DMS53 (cell line): ENCODE data around the gene MERTK.
"Not testable (repeated sequence)": the region's sequence is repeated elsewhere in the genome, so short reads cannot be mapped to it uniquely, and the experiment has no call there.

Experiments
- DNase-seq: peaks from one replicate; lab custom pipeline; 2025; lab: John Stamatoyannopoulos, UW

MERTK gene

GRCh38 chr2:111945444-111946293 lies 47.3 kb downstream of the MERTK start:
- DNase-seq: no peak

GRCh38 chr2:111946294-111947114 lies 48.1 kb downstream of the MERTK start:
- peak; percentile 94 for DNase-seq

GRCh38 chr2:111947219-111947618 lies 48.8 kb downstream of the MERTK start:
- DNase-seq: no peak

DNA sequence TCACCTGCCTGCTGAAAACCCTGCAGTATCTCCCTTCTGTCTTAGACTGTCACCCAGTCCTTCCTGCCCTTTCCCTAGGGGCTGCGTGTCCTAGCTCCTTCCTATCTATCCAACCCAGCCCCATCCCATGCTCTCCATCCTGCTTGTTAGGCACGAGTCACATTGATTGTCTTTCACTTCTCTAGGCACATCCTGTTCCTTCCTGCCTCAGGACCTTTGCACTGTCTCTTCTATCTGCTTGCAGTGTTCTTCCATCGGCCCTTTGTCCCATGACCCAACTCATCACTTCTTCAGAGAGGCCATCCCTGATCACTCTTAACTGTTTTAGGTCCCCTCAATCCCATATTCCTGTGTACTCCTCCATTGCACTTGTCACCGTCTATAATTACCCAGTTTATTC lies 50.4 kb downstream of the MERTK start:
- DNase-seq: no peak

- no peak for DNase-seq
Measured at GRCh38 chr2:111950236-111950635, 51.8 kb downstream of the MERTK start.

DNA sequence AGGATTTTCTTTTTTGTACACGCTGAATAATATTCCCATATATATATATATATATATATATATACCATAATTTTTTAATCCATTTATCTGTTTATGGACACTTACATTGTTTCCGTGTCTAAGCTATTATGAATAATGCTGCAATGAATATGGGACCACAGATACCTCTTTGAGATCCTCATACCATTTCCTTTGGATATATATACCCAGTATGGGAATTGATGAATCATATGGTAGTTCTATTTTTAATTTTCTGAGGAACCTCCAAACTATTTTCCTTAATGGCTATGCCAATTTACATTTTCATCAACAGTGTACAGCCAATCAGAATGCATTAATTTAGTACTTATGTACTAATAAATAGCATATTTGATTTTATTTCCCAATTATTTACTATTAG lies 53.1 kb downstream of the MERTK start:
- DNase-seq: no peak

GRCh38 chr2:111952871-111953452 lies 54.6 kb downstream of the MERTK start:
- DNase-seq: no peak

- no peak for DNase-seq
Measured at GRCh38 chr2:111954602-111955332, 56.4 kb downstream of the MERTK start.

DNA sequence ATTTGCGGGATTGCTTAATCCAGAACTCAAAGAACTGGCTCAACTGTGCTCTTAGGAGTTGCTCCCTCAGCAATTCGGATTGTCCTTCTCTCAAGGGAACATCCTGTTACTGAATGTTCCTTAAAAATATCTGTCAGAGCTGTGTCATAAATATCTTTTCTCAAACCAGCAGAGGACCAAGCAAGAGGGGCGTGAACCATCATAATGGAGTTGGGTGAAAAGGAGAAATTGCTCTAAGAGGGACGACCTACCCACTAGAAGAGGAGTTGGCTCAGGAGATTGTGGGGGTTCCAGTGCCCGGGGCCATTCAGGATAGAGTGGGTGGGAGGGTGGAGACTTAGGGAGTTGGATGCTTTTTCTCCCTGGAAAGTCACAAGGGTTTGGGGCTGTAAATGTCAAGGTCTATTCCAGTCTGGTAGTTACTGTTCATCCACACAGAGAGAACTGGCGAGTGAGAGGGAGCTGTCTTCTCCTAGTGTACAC lies 59.5 kb downstream of the MERTK start:
- DNase-seq: no peak

DNA sequence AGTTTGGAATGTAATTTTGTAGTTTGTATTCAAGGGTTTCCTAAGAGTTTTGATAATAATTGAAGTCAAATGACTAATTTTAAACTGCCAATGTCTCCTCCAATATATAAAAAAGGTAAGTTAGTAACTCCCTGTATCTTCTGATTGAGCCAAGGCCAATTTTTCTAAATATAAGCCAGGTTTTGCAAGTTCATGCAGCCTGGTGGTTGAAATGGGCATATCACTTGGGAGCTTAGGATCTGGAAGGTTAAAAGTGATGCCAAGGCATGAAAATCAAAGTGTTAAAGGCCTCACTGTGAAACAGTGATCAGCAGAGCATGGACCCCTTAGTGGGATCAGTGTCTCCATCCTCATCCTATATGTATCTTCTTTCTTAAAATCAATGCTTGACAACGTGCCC lies 60.5 kb downstream of the MERTK start:
- no peak for DNase-seq

GRCh38 chr2:111961663-111962062 lies 63.3 kb downstream of the MERTK start:
- DNase-seq: no peak

DNA sequence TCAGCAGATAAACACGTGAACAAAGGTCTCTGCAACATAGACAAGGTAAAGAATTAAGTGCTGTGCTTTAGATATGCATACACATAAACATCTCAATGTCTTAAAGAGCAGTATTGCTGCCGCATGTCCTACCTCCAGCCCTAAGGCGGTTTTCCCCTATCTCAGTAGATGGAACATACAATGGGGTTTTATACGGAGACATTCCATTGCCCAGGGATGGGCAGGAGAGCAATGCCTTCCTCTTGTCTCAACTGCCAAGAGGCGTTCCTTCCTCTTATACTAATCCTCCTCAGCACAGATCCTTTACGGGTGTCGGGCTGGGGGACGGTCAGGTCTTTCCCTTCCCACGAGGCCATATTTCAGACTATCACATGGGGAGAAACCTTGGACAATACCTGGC lies 64.7 kb downstream of the MERTK start:
- not testable (repeated sequence) for DNase-seq

GRCh38 chr2:111963508-111963907 lies 65.1 kb downstream of the MERTK start:
- DNase-seq: not testable (repeated sequence)

GRCh38 chr2:111965062-111965461 lies 66.7 kb downstream of the MERTK start:
- DNase-seq: no peak

DNA sequence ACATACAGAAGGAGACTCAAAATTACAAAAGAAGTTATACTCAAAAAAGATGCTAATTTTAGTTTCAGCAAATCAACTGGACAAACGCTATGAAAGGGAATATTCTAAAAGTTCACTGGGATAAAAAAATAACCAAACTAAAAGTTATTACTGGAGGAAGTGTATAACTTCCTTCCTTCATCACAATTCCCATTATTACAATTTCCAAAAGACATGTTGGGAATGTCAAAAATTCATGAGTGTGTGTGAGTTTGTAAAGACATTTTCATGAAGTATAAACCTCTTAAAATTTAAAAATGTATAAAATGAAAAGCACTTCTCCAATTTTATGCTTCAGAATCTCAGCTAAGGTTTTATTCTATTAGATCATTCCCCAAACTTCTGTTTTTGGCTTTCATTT lies 67.8 kb downstream of the MERTK start:
- no peak for DNase-seq

GRCh38 chr2:111967018-111967417 lies 68.6 kb downstream of the MERTK start:
- no peak for DNase-seq

- no peak for DNase-seq
Measured at GRCh38 chr2:111970453-111970852, 72.0 kb downstream of the MERTK start.

DNA sequence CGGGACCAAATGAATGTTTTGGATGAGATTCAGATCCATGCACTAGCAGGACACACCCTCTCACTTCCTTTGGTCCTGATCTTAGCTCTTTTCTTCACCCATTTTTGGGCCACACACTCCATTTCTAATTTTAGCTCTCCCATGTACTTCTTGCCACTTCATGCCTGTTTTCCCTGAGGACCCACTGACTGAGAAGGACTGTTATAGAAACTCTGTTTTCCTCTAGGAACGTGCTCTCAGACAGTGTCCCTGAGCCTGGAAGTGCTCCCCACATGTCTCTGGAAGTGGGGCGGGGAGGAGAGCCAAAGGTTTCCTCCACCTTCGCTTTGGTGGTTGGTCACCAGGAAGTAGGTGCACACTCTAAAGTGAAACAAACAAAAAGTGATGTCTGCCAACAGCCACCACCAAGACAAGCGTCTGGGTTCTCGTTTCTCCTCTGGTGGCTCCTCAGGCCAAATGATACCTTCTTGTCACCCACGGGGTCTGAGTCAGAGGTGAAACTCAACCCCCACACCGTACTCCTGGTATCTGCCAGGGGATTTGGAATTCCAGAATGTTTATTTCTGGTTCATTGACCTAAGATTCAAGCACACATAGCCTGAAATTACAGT lies 74.7 kb downstream of the MERTK start:
- no peak for DNase-seq

DNA sequence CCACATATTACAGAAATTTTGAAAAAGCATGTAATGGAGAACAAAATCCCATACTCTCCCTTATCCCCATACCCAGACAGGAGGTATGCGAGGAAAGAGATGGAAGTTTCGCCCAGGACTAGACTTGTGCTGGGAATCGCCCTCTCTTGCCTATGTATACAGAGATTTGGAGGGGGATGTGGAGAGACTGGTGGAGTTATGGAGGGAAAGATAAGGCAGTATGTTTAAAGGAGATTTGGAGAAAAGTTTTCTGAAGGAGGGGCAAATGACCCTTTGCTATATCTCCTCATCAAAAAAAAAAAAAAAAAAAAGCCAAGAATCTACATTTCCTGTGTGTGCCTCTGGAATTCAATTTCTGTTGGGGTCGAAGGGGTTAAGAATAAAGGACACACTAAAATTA lies 75.3 kb downstream of the MERTK start:
- DNase-seq: no peak

DNA sequence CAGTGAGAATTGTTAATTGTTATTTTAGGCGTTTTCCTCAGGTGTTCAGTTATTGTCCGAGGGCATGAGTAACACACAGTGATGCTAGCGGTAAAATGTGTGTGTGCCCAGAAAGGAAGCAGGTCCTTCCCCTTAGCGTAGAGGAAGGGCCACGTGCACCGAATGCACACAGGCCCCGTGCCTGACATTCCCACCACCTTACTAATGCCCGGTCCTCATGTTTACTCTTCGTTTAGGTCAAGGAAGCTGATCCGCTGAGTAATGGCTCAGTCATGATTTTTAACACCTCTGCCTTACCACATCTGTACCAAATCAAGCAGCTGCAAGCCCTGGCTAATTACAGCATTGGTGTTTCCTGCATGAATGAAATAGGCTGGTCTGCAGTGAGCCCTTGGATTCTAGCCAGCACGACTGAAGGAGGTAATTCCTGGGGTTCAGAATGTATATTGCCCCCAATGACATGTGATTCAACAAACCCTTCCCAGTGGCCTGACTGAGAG lies 76.7 kb downstream of the MERTK start:
- peak; percentile 74 for DNase-seq

- DNase-seq: no peak
Measured at GRCh38 chr2:111975819-111976218, 77.4 kb downstream of the MERTK start.
